ENCODE measurements around the gene ASRGL1. TPM values are rescaled to one million over a fixed set of nuclear protein-coding genes. Genes with fewer than 3 reads are reported as not detected.
"Not testable (repeated sequence)": the region's sequence is repeated elsewhere in the genome, so short reads cannot be mapped to it uniquely, and the experiment has no call there.

Gene ASRGL1
- total RNA-seq, 1 donor from 2014 or later: 6.7 TPM

DNA sequence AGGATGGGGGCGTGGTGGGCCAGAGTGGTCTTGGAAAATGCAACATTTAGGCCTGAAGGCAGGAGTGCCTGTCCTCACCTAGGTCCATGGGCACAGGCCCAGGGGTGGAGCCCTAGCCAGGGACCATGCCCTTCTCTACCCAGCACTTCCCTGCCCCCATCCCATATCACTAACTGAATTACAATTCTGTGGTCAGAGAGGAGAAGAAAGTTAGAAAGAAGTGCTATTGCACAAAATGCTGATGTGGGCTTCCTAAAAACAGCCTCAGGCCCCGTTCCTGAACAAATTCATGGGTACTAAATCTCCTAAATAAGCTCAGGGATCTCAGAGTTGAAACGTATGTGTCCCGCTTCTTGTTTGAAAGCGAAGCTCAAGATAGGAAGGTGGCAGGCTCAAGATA is 3.5 kb upstream of the ASRGL1 start:
- TF ChIP-seq, protein P1, sequence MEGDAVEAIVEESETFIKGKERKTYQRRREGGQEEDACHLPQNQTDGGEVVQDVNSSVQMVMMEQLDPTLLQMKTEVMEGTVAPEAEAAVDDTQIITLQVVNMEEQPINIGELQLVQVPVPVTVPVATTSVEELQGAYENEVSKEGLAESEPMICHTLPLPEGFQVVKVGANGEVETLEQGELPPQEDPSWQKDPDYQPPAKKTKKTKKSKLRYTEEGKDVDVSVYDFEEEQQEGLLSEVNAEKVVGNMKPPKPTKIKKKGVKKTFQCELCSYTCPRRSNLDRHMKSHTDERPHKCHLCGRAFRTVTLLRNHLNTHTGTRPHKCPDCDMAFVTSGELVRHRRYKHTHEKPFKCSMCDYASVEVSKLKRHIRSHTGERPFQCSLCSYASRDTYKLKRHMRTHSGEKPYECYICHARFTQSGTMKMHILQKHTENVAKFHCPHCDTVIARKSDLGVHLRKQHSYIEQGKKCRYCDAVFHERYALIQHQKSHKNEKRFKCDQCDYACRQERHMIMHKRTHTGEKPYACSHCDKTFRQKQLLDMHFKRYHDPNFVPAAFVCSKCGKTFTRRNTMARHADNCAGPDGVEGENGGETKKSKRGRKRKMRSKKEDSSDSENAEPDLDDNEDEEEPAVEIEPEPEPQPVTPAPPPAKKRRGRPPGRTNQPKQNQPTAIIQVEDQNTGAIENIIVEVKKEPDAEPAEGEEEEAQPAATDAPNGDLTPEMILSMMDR (IDR thresholded peaks at IDR 0.05; ENCODE audit: unreplicated experiment): no peak
- H3K27ac Mint-ChIP-seq: no peak overlapping the region
- H3K4me3 Mint-ChIP-seq: no peak overlapping the region
- H3K4me1 Mint-ChIP-seq: peaks cover 6% of the 10 kb centered on the region
- no peaks in the 10 kb centered on the region for H3K36me3 Mint-ChIP-seq
- DNase-seq (ENCODE audit: low spot score in 2 of 2, unreplicated experiment in 2 of 2): no peak
- H3K27me3 Mint-ChIP-seq (ENCODE audit: low read depth): peaks cover 76% of the 10 kb centered on the region
- no peaks in the 10 kb centered on the region for H3K9me3 Mint-ChIP-seq

GRCh38 chr11:62336949-62337302 is 322 bp upstream of the ASRGL1 start:
- not testable (repeated sequence) for H3K4me1 Mint-ChIP-seq; H3K27ac Mint-ChIP-seq; DNase-seq (ENCODE audit: low spot score in 2 of 2, unreplicated experiment in 2 of 2); H3K36me3 Mint-ChIP-seq; H3K9me3 Mint-ChIP-seq
- H3K4me3 Mint-ChIP-seq: peak overlapping the region; percentile 81
- H3K27me3 Mint-ChIP-seq (ENCODE audit: low read depth): peaks cover 58% of the 10 kb centered on the region

DNA sequence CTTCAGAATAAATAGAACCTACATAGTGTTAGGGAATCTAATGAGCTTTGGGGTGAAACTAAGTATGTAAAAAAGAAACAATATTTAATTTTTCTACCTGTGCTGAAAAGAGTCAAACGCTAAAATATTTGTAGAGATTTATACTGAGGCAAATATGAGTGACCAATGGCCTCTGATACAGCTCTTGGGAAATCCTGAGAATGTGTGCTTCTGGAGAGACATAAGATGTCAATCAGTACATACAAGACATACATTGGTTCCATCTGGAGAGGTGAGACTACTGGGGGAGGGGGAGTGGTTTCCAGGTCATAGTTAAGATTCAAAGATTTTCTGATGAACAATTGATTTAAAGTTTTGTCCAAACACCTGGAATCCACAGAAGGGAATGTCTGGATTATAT is 970 bp downstream of the ASRGL1 start:
- DNase-seq (ENCODE audit: low spot score in 2 of 2, unreplicated experiment in 2 of 2): no peak
- Mint-ChIP-seq H3K9me3 (no peaks in the 10 kb centered on the region), H3K27me3 (ENCODE audit: low read depth) (peaks cover 46% of the 10 kb centered on the region), H3K4me3 (peak overlapping the region; percentile 81), H3K4me1 (peaks cover 6% of the 10 kb centered on the region), H3K36me3 (no peaks in the 10 kb centered on the region), H3K27ac (no peak overlapping the region)
- TF ChIP-seq, protein P1 (IDR thresholded peaks at IDR 0.05; ENCODE audit: unreplicated experiment): no peak

DNA sequence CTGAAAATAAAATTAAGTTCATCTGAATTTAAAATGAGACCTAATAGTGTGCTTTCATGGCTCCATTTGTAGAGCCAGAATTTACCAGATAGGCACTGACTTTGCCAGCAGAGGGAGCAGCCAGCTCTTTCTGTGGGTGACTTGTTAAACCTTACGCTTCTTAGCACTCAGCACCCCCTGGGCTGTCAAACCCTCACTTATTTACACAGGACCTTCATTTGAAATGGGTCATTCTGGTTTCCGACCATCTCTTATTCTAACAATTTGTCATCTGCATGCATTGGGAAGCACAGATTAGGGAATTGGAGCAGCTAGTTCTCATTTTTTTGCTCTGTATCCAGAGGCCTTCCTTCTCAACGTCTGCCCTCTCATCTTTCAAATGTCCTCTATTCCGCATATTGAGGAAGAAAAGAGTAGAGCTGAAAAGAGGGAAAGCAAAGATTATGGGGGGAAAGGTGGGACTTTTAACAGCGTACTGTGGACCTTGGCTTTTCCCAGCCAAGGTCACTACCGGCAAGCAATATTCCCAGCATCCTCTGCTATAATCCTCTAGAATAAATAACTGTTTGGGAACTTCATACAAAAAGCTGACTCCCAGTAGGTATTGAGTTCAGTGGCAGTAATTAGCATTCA is 3.1 kb downstream of the ASRGL1 start:
- Mint-ChIP-seq H3K27ac (no peak overlapping the region), H3K4me3 (no peak overlapping the region), H3K36me3 (no peaks in the 10 kb centered on the region), H3K4me1 (peaks cover 6% of the 10 kb centered on the region), H3K27me3 (ENCODE audit: low read depth) (peaks cover 26% of the 10 kb centered on the region), H3K9me3 (no peaks in the 10 kb centered on the region)
- DNase-seq (ENCODE audit: low spot score in 2 of 2, unreplicated experiment in 2 of 2): peak in 1 of 2 experiments; percentile 40
- TF ChIP-seq, protein P1 (IDR thresholded peaks at IDR 0.05; ENCODE audit: unreplicated experiment): peak; percentile 46

GRCh38 chr11:62341588-62341987 is 4.3 kb downstream of the ASRGL1 start:
- H3K36me3 Mint-ChIP-seq: no peaks in the 10 kb centered on the region
- no peak overlapping the region for H3K4me3 Mint-ChIP-seq
- H3K27ac Mint-ChIP-seq: no peak overlapping the region
- peaks cover 14% of the 10 kb centered on the region for H3K27me3 Mint-ChIP-seq (ENCODE audit: low read depth)
- TF ChIP-seq, protein P1 (IDR thresholded peaks at IDR 0.05; ENCODE audit: unreplicated experiment): no peak
- no peaks in the 10 kb centered on the region for H3K9me3 Mint-ChIP-seq
- DNase-seq (ENCODE audit: low spot score in 2 of 2, unreplicated experiment in 2 of 2): no peak
- peaks cover 10% of the 10 kb centered on the region for H3K4me1 Mint-ChIP-seq

DNA sequence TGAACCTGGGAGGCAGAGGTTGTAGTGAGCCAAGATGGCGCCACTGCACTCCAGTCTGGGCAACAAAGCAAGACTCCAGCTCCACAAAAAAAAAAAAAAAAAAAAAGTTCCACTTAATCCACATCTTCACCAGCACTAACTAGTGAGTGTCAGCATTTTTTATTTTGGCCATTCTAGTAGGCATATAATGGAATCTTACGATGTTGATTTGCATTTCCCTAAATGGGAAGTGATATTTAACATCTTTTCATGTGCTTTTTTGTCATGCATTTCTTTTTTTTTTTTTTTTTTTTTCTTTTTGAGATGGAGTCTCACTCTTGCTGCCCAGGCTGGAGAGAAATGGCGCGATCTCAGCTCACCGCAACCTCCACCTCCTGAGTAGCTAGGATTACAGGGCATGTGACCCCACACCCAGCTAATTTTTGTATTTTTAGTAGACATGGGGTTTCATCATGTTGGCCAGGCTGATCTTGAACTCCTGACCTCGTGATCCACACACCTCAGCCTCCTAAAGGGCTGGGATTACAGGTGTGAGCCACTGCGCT is 6.5 kb downstream of the ASRGL1 start:
- H3K4me1 Mint-ChIP-seq; H3K4me3 Mint-ChIP-seq; DNase-seq (ENCODE audit: low spot score in 2 of 2, unreplicated experiment in 2 of 2); H3K27ac Mint-ChIP-seq; H3K9me3 Mint-ChIP-seq; H3K27me3 Mint-ChIP-seq (ENCODE audit: low read depth); H3K36me3 Mint-ChIP-seq: not testable (repeated sequence)
